Activated CD8-positive, alpha-beta memory T cell treated with anti-CD3 and anti-CD28 coated beads, Interleukin-2, amount 50 U/mL, for 48 hours (primary cell): ENCODE measurements around the gene FAM120B.

Experiments
- DNase-seq: peaks from one replicate; pipeline ENCODE4 v3.0.0-alpha.2; 2020

The FAM120B gene

GRCh38 chr6:170272341-170273065, 34.1 kb upstream of the FAM120B start:
- no peak for DNase-seq

GRCh38 chr6:170273191-170273590, 33.4 kb upstream of the FAM120B start:
- no peak for DNase-seq

- DNase-seq, result no peak
Measured at GRCh38 chr6:170273681-170274080, 32.9 kb upstream of the FAM120B start.

GRCh38 chr6:170274713-170275560, 31.6 kb upstream of the FAM120B start:
- no peak for DNase-seq

DNA sequence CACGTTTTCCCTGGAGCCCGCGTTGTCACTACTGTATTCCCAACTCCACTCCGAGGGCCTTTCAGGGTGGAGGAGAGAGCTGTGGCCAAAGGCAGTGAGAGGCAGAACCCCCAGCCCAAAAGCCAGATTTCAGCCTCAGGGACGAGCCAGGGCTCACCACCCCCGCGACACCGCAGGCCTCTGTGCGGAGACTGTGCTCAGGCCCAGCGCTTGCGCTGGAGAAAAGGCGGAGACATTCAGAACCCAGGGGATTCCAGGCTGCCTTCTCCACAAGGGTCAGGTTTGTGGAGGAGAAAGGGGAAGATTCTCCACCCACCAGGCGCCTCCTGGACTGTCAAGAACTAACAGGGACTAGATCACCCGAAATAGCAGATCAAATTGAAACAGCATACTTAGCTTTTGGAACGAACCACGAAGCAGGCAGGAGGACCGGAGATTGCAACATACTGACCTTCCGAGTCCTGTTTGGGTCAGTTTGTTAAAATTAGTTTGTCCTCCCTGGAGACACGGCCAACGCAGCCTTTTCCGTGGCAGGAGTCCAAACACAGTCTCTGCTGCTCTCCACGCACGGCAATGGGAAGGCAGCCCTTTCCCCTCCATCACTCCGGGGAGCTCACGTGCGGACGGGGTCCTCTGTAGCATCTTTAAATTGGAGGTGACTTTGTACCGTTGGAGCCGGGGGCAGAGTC, 30.0 kb upstream of the FAM120B start:
- no peak for DNase-seq

DNA sequence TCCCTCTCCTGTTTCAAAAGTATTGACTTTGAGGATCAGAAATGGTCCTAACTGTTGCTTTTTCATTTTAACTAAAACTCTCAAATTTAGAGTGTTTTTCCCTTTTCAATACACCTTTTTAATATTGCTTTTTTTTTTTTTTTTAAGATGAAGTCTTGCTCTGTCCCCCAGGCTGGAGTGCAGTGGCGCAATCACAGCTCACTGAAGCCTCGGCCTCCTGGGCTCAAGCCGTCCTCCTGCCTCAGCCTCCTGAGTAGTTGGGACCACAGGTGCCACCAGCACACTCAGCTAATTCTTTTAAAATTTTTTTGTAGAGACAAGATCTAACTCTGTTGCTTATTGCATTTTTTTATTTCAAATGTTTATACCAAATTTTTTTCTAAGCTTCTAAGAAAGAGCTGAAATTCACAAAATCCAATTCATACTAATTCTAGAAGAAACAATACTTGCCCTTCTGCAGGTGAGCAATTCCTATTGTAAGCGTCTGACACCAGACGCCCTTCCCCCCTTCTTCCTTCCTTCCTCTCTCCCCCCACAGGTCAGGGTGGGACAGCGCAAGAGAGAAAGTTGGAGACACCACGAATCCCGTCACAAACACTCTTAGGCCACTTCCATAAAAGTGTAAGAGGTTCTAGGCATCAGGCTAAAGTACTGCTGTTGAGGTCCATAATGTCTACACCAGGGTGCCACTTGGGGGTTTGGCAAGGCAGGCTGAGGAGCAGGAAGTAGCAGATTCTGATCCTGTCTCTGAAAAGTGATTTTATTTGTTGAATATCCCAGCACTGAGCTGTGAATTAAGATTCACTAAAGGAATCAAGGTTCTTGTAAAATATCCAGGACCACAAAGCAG, 28.4 kb upstream of the FAM120B start:
- no peak for DNase-seq

DNA sequence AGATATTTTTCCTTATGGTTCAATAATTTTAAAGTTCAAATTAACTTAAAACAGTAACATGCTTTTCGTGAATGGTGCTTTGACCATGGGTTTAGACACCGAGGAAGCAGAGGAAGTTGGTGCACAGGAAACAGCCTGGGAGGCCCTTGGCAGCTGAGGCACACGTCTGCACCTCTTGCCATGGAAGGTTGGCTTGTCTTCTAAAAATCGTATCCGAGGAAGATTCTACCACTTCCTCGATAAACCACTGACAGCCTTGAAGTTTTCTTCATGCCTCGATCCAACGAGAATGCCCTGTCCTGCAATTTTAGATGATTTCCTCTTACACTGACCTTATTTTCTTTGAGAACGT, 27.8 kb upstream of the FAM120B start:
- no peak for DNase-seq

GRCh38 chr6:170279426-170279825, 27.1 kb upstream of the FAM120B start:
- DNase-seq, result no peak

- DNase-seq, result no peak
Measured at GRCh38 chr6:170279977-170280688, 26.4 kb upstream of the FAM120B start.

- DNase-seq, result no peak
Measured at GRCh38 chr6:170280689-170281045, 25.9 kb upstream of the FAM120B start.

- DNase-seq, result no peak
Measured at GRCh38 chr6:170281331-170282292, 24.9 kb upstream of the FAM120B start.

- DNase-seq, result no peak
Measured at GRCh38 chr6:170282512-170283158, 23.9 kb upstream of the FAM120B start.

DNA sequence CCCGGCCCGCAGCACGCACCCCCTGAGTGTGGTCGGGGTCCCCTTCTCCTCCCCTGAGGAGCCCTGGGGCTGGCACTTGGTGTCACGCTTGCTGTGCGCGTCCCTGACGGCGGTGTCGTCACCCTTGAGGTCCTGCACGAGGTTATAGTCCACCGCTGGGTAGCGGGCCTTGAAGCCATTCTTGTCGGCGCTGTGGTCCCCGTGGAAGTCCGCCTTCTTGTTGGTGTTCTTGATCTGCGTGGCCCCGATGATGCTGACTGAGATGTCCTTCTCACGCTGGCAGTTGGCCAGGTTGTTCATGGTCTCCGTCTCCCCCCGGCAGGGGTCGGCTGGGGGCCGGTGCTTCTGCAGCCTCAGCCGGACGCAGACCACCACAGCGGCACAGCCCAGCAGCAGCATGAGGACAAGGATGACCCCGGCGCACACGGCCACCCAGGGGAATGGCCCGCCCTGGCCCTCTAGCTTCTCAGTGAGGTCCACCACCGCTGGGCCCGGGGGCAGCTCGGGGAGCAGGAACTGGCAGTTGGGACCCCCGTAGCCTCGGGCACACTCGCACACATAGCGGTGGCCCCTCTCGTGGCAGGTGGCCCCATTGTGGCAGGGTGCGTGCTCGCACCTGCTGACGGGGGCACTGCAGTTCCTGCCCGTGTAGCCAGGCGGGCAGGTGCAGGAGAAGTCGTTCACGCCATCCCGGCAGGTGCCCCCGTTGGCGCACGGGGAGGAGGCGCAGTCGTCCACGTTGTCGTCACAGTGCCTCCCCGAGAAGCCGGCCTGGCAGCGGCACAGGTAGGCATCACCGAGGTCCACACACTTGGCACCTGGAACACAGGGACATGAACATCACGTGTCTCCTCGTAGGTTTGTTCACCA, 23.1 kb upstream of the FAM120B start:
- no peak for DNase-seq

DNA sequence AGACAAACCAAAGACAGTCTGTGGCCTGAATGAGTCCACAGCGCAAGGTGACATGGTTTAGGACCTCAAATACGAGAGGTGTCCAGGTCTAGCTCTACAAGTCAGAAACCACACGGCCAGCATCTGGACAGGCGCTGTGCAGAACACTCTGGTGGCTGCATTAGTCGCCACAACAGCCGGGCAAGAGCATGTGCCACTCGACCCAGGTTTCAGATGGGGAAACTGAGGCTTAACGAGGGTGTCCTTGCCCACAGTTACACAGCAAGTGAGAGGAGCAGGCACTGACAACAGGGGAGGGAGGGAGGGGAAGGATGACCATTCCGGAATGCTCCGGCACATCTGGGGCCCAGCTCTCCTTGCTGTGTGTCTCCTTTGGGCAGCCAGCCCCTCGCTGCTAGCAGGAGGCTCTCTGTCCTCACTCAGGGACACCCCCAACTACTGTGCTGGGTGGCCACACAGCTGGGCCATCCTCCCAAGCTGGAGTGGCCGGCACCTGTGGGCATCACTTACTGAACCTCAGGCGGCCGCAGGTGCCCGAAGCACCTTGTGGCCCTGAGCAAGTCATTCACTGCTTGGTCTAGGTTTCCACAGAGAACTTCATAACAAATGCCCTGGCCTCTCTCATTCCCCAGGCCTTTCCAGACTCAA, 22.3 kb upstream of the FAM120B start:
- no peak for DNase-seq

DNA sequence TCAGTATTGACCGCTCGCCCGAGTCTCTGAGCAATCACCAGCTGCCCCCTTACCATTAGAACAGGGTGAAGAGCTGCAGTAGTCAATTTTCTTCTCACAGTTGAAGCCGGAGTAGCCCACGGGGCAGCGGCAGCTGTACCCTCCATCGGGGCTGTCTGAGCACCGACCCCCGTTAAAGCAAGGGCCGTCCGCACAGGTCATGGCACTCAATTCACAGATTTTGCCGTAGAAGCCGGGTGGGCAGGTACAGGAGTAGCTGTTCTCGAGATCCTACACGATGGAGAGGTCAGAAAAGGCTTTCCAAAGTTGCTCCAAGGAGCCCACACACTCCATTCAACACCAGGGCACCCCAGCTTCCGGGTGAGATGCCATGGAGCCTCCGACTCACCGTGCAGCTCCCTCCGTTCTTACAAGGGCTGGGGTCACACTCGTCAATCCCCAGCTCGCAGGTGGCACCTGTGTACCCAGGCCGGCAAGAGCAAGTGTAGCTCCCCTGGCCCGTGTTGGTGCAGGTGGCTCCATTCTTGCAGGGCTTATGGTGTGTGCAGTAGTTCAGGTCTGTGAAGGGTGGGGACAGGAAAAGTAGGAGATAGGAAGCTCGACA, 21.6 kb upstream of the FAM120B start:
- DNase-seq, result no peak

- DNase-seq, result no peak
Measured at GRCh38 chr6:170285482-170285881, 21.1 kb upstream of the FAM120B start.

DNA sequence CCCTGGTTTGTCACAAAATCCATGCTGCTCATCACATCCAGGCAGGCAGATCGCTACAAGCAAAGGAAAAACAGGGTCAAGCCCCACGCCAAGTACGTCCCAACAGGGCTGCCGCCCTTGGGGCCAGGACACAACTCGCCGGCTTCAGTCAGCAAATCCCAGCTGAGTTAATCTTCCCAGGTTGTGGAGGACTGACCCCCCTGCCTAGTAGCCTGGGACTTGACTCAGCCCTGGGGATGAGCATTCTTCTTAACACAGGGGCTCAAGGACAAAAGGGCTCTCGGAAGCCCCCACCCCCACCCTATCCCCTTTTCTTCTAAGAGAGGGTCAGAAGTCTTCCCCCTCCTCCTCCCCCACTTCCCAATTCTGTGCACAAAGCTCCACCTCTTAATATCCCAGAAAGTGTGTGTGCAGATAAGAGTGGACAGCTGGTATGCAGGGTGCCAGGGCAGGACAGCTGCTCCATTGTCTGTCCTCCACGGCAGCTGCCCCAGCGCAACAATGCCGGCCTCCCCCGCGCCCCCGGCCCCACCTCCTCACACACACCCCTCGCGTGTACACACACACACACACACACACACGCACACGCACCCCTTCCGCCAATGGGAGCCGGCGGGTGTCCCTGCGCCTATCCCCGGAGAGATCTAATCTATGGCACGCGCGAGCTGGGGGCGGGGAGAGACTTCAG, 20.2 kb upstream of the FAM120B start:
- no peak for DNase-seq

DNA sequence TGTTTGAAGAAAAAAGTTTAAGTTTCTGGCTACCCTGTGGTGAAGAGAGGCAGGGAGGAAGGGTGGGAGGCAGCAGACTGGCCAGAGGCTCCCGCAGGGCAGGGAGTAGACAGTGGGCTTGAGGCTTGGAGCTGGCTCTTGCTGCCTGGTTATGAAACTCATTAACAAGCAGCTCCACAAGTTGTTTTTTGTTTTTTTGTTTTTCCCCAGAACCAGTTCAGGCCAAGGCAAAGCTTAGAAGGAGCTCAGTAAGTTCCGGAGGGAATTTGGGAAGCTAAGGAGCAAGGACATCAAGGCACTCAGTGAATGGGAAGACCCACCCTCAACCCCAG, 19.7 kb upstream of the FAM120B start:
- no peak for DNase-seq
